HFFc6 (cell line): ENCODE measurements around the gene MAGI1. TPM values are rescaled to one million over a fixed set of nuclear protein-coding genes. Genes with fewer than 3 reads are reported as not detected.

ENCODE experiments used
- DNase-seq: peaks from one replicate; pipeline ENCODE4 v3.0.0-alpha.2; 2018
- H3K27ac Mint-ChIP-seq: 2 replicates; pipeline ENCODE4 v1.8.0; 2020; ENCODE audit warnings: mild to moderate bottlenecking, mixed read lengths
- H3K27me3 Mint-ChIP-seq: 2 replicates; pipeline ENCODE4 v1.8.0; 2021; ENCODE audit warnings: mild to moderate bottlenecking, moderate library complexity, mixed read lengths; ENCODE audit not compliant: insufficient read depth
- H3K36me3 Mint-ChIP-seq: 2 replicates; pipeline ENCODE4 v1.8.0; 2021; ENCODE audit warnings: low read depth, mixed read lengths
- H3K4me1 Mint-ChIP-seq: 2 replicates; pipeline ENCODE4 v1.8.0; 2020; ENCODE audit warnings: low read depth, mixed read lengths
- H3K4me3 Mint-ChIP-seq: 2 replicates; pipeline ENCODE4 v1.8.0; 2020; ENCODE audit warnings: mild to moderate bottlenecking, moderate library complexity, mixed read lengths
- H3K9me3 Mint-ChIP-seq: 2 replicates; pipeline ENCODE4 v1.8.0; 2020; ENCODE audit warnings: mild to moderate bottlenecking, mixed read lengths
- total RNA-seq, 6 experiments: library from RNA; stranded (reverse); fragmentation: NEBNext Ultra II Directional; extraction: Animal tissue kit (Norgen Biotek cat#: 25700); gene quantifications; 2 replicates in 1 of 6; 3 replicates in 5 of 6; pipeline ENCODE4 v1.2.3, GENCODE V29; 2021
- TF ChIP-seq, protein P1 (sequence below): fragments of 200-600 bp; sonication (generic); IDR thresholded peaks from 2 replicates; pipeline ENCODE4 v1.5.0; 2021; ENCODE audit warnings: antibody characterized with exemption, mild to moderate bottlenecking

The MAGI1 gene
- total RNA-seq, 6 experiments from 2014 or later, result 21.1 to 30.5 (median 22.4) TPM

DNA sequence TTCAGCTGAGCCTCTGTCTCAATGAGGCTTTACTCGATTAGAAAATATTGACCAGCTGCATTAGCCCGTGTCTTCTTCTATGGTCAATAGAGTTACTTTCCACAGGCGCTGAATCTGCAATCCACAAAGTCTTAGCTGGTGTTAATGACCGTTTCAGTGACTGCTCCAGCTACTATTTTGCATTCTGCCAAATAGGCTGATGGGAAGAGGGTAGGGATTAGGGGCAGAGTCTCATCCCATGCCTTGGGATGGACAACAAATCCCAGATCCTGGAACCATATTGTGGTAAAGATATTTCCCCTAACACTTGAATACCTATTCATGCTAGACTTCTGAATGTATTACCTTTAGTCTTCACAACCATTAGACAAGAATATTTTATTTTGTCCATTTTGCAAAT, 29.5 kb upstream of the MAGI1 start:
- peaks cover 5% of the 10 kb centered on the region; the same call in 1 of the 2 replicates for H3K36me3 Mint-ChIP-seq
- peaks cover 5% of the 10 kb centered on the region for H3K9me3 Mint-ChIP-seq

DNA sequence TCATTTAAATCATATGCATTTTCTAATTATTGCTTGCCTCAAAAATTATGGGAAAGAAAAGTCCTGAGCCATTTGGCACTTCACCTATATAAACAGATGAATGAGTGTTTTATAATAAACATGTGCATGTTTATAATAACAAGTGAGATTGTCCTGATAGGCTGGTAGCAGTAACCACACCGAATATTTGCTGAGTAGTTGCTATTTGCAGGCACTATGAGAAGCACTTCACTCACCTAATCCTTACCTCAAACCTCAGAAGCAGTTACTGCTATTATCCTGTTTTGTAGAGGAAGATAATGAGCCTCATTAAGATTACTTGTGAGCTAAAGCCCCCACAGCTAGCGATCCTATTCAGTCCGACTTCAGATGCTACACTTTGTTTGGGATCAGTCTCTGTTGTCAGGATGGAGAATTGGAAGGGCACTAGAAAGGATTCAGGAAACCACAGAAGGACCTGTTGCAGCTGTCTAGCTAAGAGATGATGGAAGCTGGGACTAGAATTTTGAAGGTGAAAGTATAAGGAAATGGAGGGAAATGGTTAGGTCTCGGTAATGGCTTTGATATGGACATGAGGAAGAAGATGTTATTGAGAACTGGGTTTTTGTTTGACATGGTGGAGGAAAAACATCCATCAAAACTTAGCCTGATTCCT, 28.4 kb upstream of the MAGI1 start:
- Mint-ChIP-seq H3K36me3 (peaks cover 5% of the 10 kb centered on the region; the same call in 1 of the 2 replicates), H3K4me1 (peaks cover 7% of the 10 kb centered on the region; the same call in 1 of the 2 replicates), H3K9me3 (peaks cover 5% of the 10 kb centered on the region), H3K27ac (no peak overlapping the region), H3K4me3 (no peak overlapping the region), H3K27me3 (no peaks in the 10 kb centered on the region)
- TF ChIP-seq, protein P1, sequence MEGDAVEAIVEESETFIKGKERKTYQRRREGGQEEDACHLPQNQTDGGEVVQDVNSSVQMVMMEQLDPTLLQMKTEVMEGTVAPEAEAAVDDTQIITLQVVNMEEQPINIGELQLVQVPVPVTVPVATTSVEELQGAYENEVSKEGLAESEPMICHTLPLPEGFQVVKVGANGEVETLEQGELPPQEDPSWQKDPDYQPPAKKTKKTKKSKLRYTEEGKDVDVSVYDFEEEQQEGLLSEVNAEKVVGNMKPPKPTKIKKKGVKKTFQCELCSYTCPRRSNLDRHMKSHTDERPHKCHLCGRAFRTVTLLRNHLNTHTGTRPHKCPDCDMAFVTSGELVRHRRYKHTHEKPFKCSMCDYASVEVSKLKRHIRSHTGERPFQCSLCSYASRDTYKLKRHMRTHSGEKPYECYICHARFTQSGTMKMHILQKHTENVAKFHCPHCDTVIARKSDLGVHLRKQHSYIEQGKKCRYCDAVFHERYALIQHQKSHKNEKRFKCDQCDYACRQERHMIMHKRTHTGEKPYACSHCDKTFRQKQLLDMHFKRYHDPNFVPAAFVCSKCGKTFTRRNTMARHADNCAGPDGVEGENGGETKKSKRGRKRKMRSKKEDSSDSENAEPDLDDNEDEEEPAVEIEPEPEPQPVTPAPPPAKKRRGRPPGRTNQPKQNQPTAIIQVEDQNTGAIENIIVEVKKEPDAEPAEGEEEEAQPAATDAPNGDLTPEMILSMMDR, result no peak
- DNase-seq, result no peak

More for the DNA sequence above, 29.5 kb upstream of the MAGI1 start:
- no peaks in the 10 kb centered on the region for H3K27me3 Mint-ChIP-seq
- peaks cover 7% of the 10 kb centered on the region; the same call in 1 of the 2 replicates for H3K4me1 Mint-ChIP-seq
- no peak overlapping the region for H3K27ac Mint-ChIP-seq
- TF ChIP-seq, protein P1, result no peak
- no peak overlapping the region for H3K4me3 Mint-ChIP-seq
- DNase-seq, result no peak

DNA sequence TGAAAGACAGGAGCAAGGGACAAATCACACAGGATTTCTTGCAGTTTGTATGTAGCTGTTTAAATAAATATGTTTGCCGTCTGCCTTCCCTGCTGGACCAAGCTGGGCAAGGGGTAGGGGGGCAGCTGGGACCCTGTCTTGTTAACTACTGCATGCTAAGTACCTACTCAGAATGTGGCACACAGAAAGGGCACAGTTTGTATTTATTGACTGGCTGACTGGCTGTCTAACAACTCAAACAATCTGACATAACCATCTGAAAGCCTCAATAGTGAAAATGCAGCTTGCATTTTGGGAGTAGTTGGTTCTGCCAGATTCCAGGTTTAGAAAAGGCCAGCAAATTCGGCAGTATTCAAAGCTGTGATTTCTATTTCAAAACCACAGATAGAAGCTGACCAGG, 16.6 kb upstream of the MAGI1 start:
- TF ChIP-seq, protein P1, result no peak
- Mint-ChIP-seq H3K36me3 (no peaks in the 10 kb centered on the region), H3K4me3 (no peak overlapping the region), H3K27me3 (no peaks in the 10 kb centered on the region), H3K9me3 (no peaks in the 10 kb centered on the region), H3K27ac (no peak overlapping the region), H3K4me1 (peaks cover 27% of the 10 kb centered on the region)
- DNase-seq, result no peak

DNA sequence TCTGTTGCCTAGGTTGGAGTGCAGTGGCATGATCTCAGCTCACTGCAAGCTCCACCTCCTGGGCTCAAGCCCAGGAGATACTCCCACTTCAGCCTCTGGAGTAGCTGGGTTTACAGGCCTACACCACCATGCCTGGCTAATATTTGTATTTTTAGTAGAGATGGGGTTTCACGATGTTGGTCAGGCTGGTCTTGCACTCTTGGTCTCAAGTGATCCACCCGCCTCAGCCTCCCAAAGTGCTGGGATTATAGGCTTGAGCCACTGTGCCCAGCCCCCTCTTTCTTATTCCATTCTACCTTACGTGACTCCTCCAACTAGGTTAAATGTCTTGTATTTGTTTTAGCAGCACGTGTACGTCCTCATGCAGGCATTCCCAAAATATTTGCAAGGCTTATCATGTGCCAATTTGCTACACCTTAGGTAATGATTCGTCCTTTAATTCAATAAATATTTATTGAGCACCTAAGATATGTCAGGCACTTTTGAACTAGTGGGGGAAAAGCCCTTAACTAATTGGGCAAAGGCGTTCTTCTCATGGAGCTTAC, 14.9 kb upstream of the MAGI1 start:
- TF ChIP-seq, protein P1, result no peak
- Mint-ChIP-seq H3K36me3 (no peaks in the 10 kb centered on the region), H3K27ac (no peak overlapping the region), H3K4me1 (peaks cover 43% of the 10 kb centered on the region), H3K4me3 (no peak overlapping the region), H3K9me3 (no peaks in the 10 kb centered on the region), H3K27me3 (no peaks in the 10 kb centered on the region)
- DNase-seq, result no peak

DNA sequence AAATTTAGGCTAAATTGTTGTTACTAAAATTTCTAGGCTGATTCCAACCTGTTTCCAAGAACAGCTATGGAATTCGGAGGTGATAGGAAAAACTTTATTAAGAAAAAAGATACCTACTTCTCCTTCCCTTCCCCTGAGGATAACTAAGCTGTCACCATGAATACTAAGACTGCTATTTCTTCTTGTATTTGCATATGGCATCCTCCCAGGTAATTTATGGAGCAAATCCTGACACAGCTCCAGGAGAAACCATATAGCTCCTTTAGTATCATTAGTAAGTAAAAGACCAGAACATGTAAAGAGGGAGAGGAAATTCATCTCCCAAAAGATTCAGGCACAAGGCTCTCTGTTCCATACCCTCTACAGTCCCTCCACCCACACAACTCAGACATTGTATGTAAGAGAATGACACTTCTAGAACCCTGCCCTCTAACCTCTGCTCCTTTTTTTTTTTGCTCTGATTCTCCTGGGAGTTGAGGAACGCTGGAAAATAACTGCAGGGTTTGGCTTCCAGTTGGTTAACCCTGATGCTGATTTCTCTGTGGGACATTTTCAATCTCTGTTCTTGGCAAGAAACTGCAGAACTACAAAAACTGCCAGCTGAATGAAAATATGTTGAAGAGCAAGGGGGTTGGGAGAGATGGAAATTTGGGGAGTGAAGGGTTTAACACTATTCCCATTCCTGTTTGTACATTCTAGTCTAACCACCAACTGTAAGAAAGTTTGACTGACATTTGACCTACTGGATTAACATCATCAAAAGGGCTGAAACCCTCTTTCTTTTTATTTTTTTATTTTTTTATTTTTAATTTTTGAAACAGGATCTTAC, 14.2 kb upstream of the MAGI1 start:
- no peak for DNase-seq
- no peaks in the 10 kb centered on the region for H3K36me3 Mint-ChIP-seq
- TF ChIP-seq, protein P1, result no peak
- H3K4me3 Mint-ChIP-seq, result no peak overlapping the region
- H3K27ac Mint-ChIP-seq, result no peak overlapping the region
- H3K9me3 Mint-ChIP-seq, result no peaks in the 10 kb centered on the region
- H3K4me1 Mint-ChIP-seq, result peaks cover 50% of the 10 kb centered on the region
- no peaks in the 10 kb centered on the region for H3K27me3 Mint-ChIP-seq
